CD14-positive monocyte (primary cell): ENCODE results near the gene CATSPER2. TPM values are rescaled to one million over a fixed set of nuclear protein-coding genes. Genes with fewer than 3 reads are reported as not detected.
"Not testable (repeated sequence)": the region's sequence is repeated elsewhere in the genome, so short reads cannot be mapped to it uniquely, and the experiment has no call there.

Experiments
- DNase-seq, 3 donors: peaks; one replicate each; pipeline ENCODE4 v3.0.0-alpha.2; 2011 to 2022
- H2AFZ ChIP-seq: 2 replicates; pipeline ENCODE4 v1.6.0; 2012; ENCODE audit warnings: mild to moderate bottlenecking, low read depth, low read length, inconsistent platforms; ENCODE audit not compliant: insufficient read depth, poor library complexity, severe bottlenecking
- H3K27ac ChIP-seq, 2 donors: 1 replicate in 1 of 2; 2 replicates in 1 of 2; pipeline ENCODE4 v1.5.1; 2012 to 2013; ENCODE audit warnings: low read length in 2 of 2, control low read depth in 1 of 2, inconsistent platforms in 1 of 2, low read depth in 1 of 2, mild to moderate bottlenecking in 1 of 2
- H3K27me3 ChIP-seq, 2 donors: one replicate each; pipeline versions ENCODE4 v1.6.0 to v1.6.1; 2011 to 2013; ENCODE audit warnings: low read length in 2 of 2; ENCODE audit not compliant: control insufficient read depth in 2 of 2, insufficient read depth in 2 of 2
- H3K36me3 ChIP-seq, 2 donors: replicated peaks in 1 of 2; 1 replicate in 1 of 2; 2 replicates in 1 of 2; pipeline versions ENCODE4 v1.5.1 to v1.6.1; 2012 to 2013; ENCODE audit warnings: low read length in 2 of 2, control low read depth in 1 of 2, inconsistent platforms in 1 of 2, mild to moderate bottlenecking in 1 of 2; ENCODE audit not compliant: insufficient read depth in 2 of 2, control insufficient read depth in 1 of 2
- H3K4me1 ChIP-seq, 2 donors: 1 replicate in 1 of 2; 2 replicates in 1 of 2; pipeline versions ENCODE4 v1.5.1 to v1.6.1; 2012 to 2013; ENCODE audit warnings: low read length in 2 of 2, control low read depth in 1 of 2, inconsistent platforms in 1 of 2, mild to moderate bottlenecking in 1 of 2, moderate library complexity in 1 of 2; ENCODE audit not compliant: insufficient read depth in 2 of 2, control insufficient read depth in 1 of 2
- H3K4me2 ChIP-seq: replicated peaks from 2 replicates; pipeline ENCODE3; 2012; ENCODE audit warnings: low read length, moderate library complexity, mild to moderate bottlenecking; ENCODE audit not compliant: poor library complexity, severe bottlenecking; ENCODE audit errors: extremely low read depth
- H3K4me3 ChIP-seq, 3 experiments: fragments of 200-600 bp in 1 of 3; sonication (generic) in 1 of 3; replicated peaks in 1 of 3; 1 replicate in 2 of 3; 2 replicates in 1 of 3; pipeline ENCODE4 v1.5.1; 2011 to 2013; ENCODE audit warnings: low read length in 3 of 3, mild to moderate bottlenecking in 3 of 3, control low read depth in 2 of 3, low read depth in 2 of 3, inconsistent platforms in 1 of 3, moderate library complexity in 1 of 3
- H3K79me2 ChIP-seq: 2 replicates; pipeline ENCODE4 v1.6.0; 2012; ENCODE audit warnings: mild to moderate bottlenecking, control low read depth, inconsistent platforms, low read length, moderate library complexity; ENCODE audit not compliant: insufficient read depth
- H3K9ac ChIP-seq: 2 replicates; pipeline ENCODE4 v1.6.0; 2017; ENCODE audit warnings: low read length, mild to moderate bottlenecking; ENCODE audit not compliant: insufficient read depth, poor library complexity, severe bottlenecking
- H3K9me3 ChIP-seq, 2 donors: replicated peaks in 1 of 2; 1 replicate in 1 of 2; 2 replicates in 1 of 2; pipeline versions ENCODE4 v1.5.1 to v1.6.1; 2012 to 2013; ENCODE audit warnings: low read length in 2 of 2, control low read depth in 1 of 2; ENCODE audit not compliant: control insufficient read depth in 1 of 2, insufficient read depth in 1 of 2
- H4K20me1 ChIP-seq: 2 replicates; pipeline ENCODE4 v1.6.0; 2012; ENCODE audit warnings: mild to moderate bottlenecking, low read length, control low read depth, moderate library complexity; ENCODE audit not compliant: insufficient read depth
- H3K27ac Mint-ChIP-seq, 7 donors: one replicate each; pipeline ENCODE4 v1.8.0; 2020; ENCODE audit warnings: mild to moderate bottlenecking in 7 of 7, mixed read lengths in 7 of 7, moderate library complexity in 6 of 7, inconsistent platforms in 2 of 7
- H3K27me3 Mint-ChIP-seq, 3 donors: one replicate each; pipeline ENCODE4 v1.8.0; 2021 to 2022; ENCODE audit warnings: low read depth in 3 of 3, mild to moderate bottlenecking in 3 of 3, mixed read lengths in 3 of 3, moderate library complexity in 3 of 3, inconsistent platforms in 1 of 3
- H3K36me3 Mint-ChIP-seq, 2 donors: one replicate each; pipeline ENCODE4 v1.8.0; 2020; ENCODE audit warnings: mixed read lengths in 2 of 2, inconsistent platforms in 1 of 2, mild to moderate bottlenecking in 1 of 2
- H3K4me1 Mint-ChIP-seq: one replicate; pipeline ENCODE4 v1.8.0; 2020; ENCODE audit warnings: mild to moderate bottlenecking, mixed read lengths
- H3K4me3 Mint-ChIP-seq, 2 donors: one replicate each; pipeline ENCODE4 v1.8.0; 2020; ENCODE audit warnings: mild to moderate bottlenecking in 2 of 2, mixed read lengths in 2 of 2, moderate library complexity in 1 of 2
- H3K9me3 Mint-ChIP-seq, 7 donors: one replicate each; pipeline ENCODE4 v1.8.0; 2020 to 2022; ENCODE audit warnings: mixed read lengths in 7 of 7, mild to moderate bottlenecking in 6 of 7, moderate library complexity in 6 of 7, inconsistent platforms in 2 of 7
- WGBS: methylation state at CpG from one replicate; pipeline ENCODE4 v1.1.5; 2013; ENCODE audit warnings: missing lambda C conversion rate; ENCODE audit not compliant: insufficient coverage; 5-methylcytosine and 5-hydroxymethylcytosine counted together
- intact Hi-C, 2 donors: fragments of 100-400 bp; cut with micrococcal nuclease; formaldehyde crosslinking; loops; one replicate each; pipeline versions ENCODE4 v1.15.0 to v1.15.1; 2023
- polyA plus RNA-seq, 3 donors: library from polyadenylated mRNA; depleted of rRNA in 1 of 3; unstranded in 2 of 3; stranded (reverse) in 1 of 3; fragments of 300-500 nt in 2 of 3; fragments of >200 nt in 1 of 3; fragmentation: Illumina TruSeq in 2 of 3; gene quantifications; 1 replicate in 2 of 3; 2 replicates in 1 of 3; pipeline ENCODE4 v1.2.3, GENCODE V29; 2012 to 2021

The CATSPER2 gene
- polyA plus RNA-seq, 3 donors = 2.5 TPM; not detected in 2

GRCh38 chr15:43689604-43690301 lies 41.1 kb upstream of the CATSPER2 start:
- DNase-seq, H3K36me3 ChIP-seq, H3K9me3 ChIP-seq, H3K4me1 ChIP-seq, H3K9me3 Mint-ChIP-seq, H3K79me2 ChIP-seq, H3K9ac ChIP-seq, H3K4me2 ChIP-seq, H3K27me3 ChIP-seq, H3K27ac ChIP-seq, H4K20me1 ChIP-seq, H2AFZ ChIP-seq, H3K4me3 Mint-ChIP-seq, H3K36me3 Mint-ChIP-seq, H3K27ac Mint-ChIP-seq, H3K4me1 Mint-ChIP-seq, H3K4me3 ChIP-seq, H3K27me3 Mint-ChIP-seq: not testable (repeated sequence)
- WGBS = no CpG with 5 or more reads among the region's 54 CpGs
- intact Hi-C loops = loop anchor here in 1 of 2 donors (10.0 kb wide), 1 partner anchor 255 kb away; no protein-coding TSS in a partner anchor

- H3K27me3 Mint-ChIP-seq, H3K27ac ChIP-seq: not testable (repeated sequence)
Measured at GRCh38 chr15:43674175-43674574, 25.5 kb upstream of the CATSPER2 start.

GRCh38 chr15:43666177-43666576 lies 17.5 kb upstream of the CATSPER2 start:
- H3K4me1 ChIP-seq, H3K36me3 ChIP-seq, H3K4me2 ChIP-seq, H3K27ac Mint-ChIP-seq, H3K4me1 Mint-ChIP-seq, H3K9me3 Mint-ChIP-seq, H3K4me3 Mint-ChIP-seq, H3K27ac ChIP-seq, H3K4me3 ChIP-seq, H3K9me3 ChIP-seq, H2AFZ ChIP-seq, DNase-seq, H3K27me3 Mint-ChIP-seq, H3K79me2 ChIP-seq, H3K36me3 Mint-ChIP-seq, H4K20me1 ChIP-seq, intact Hi-C loops, H3K27me3 ChIP-seq, H3K9ac ChIP-seq: not testable (repeated sequence)
- no CpG with 5 or more reads among the region's 1 CpG for WGBS

More at GRCh38 chr15:43674175-43674574, 25.5 kb upstream of the CATSPER2 start:
- H3K9ac ChIP-seq, H3K79me2 ChIP-seq, H3K27ac Mint-ChIP-seq, H3K9me3 Mint-ChIP-seq, H3K4me2 ChIP-seq, H3K4me1 ChIP-seq, H3K9me3 ChIP-seq, intact Hi-C loops, H4K20me1 ChIP-seq, H3K36me3 Mint-ChIP-seq, H3K4me3 ChIP-seq, H3K27me3 ChIP-seq, DNase-seq, H2AFZ ChIP-seq, H3K4me1 Mint-ChIP-seq, H3K4me3 Mint-ChIP-seq, H3K36me3 ChIP-seq: not testable (repeated sequence)
- WGBS = no CpG with 5 or more reads among the region's 1 CpG

GRCh38 chr15:43663333-43663732 lies 14.7 kb upstream of the CATSPER2 start:
- H3K4me1 Mint-ChIP-seq = not testable (repeated sequence)

More at GRCh38 chr15:43663333-43663732, 14.7 kb upstream of the CATSPER2 start:
- H2AFZ ChIP-seq, H3K27me3 ChIP-seq, H3K9me3 Mint-ChIP-seq, H3K36me3 Mint-ChIP-seq, H3K4me2 ChIP-seq, H3K4me3 Mint-ChIP-seq, H3K4me1 ChIP-seq, H3K27ac Mint-ChIP-seq, H3K27me3 Mint-ChIP-seq, H3K79me2 ChIP-seq, intact Hi-C loops, H3K36me3 ChIP-seq, H3K9ac ChIP-seq, H3K27ac ChIP-seq, DNase-seq, H3K4me3 ChIP-seq, H3K9me3 ChIP-seq, H4K20me1 ChIP-seq: not testable (repeated sequence)
- WGBS = no CpG with 5 or more reads among the region's 8 CpGs
